ENCODE results near the gene ITIH3.

ITIH3 gene

GRCh38 chr3:52845691-52846431 lies 51.3 kb downstream of the ITIH3 start:
- peak in 3 of 14 donors; percentile 17 to 52 (median 49) for DNase-seq

DNA sequence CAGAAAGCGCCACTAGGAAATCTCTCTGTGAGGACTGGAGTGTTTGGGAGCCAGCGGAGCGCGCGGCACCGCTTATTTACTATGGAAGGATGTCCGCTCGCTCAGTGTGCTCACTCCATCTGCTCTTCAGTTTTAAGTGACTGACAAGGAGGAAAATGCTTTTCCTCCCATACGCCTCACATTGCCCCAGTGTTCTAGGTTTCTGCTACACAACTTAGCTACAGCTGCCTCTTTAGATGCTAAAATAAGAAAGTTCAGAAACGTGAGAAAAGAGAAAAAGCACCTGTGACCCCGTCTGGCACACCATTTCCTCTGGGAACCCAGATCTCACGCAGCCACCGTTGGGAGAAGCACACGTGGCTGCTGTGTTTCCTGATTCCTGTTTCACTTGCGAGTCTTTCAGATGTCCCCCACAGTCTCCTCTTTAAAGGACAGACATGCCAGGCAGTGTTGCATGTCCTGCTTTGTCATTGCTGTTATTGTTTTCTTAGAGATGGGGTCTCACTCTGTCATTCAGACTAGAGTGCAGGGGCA lies 51.9 kb downstream of the ITIH3 start:
- peak in 1 of 14 donors; percentile 16 for DNase-seq

- no peak for DNase-seq
Observed at GRCh38 chr3:52847241-52847640, 52.6 kb downstream of the ITIH3 start.

DNA sequence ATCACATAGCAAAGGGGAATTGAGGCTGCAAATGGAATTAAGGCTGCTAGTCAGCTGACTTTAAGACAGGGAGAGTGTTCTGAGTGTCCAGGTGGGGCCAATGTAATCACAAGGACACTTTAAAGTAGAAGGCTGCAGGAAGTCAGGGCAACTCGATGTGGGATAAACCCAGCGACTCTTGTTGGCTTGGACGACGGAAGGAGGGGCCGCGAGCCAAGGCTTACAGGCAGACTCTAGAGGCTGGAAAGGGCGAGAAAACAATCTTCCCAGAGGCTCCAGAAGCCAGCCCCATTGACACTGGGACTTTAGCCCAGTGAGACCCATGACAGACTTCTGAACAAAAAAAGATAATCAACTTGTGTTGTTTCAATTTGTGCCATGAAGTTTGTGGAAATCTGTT lies 53.1 kb downstream of the ITIH3 start:
- DNase-seq, result no peak

DNA sequence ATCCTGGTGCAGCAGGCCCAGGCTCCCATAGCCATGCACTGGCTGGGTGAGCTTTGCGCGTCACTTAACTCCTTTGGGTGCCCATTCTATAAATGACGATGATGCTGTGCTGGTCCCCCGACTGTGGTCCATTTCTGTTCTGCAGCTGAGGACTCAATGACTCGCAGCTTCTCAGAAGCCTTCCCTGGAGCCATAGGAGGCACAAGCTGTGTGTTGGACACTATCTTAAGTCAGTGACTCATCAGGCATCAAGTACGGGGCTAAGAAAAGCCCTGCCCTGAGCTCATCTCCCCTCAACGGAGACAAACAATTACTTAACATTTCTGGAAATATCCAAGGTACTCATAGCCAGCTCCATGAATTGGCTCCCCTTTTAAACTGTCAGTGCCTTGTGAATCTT lies 54.0 kb downstream of the ITIH3 start:
- no peak for DNase-seq

- DNase-seq, result no peak
Observed at GRCh38 chr3:52849656-52850055, 55.1 kb downstream of the ITIH3 start.

- no peak for DNase-seq
Observed at GRCh38 chr3:52851348-52851747, 56.8 kb downstream of the ITIH3 start.

DNA sequence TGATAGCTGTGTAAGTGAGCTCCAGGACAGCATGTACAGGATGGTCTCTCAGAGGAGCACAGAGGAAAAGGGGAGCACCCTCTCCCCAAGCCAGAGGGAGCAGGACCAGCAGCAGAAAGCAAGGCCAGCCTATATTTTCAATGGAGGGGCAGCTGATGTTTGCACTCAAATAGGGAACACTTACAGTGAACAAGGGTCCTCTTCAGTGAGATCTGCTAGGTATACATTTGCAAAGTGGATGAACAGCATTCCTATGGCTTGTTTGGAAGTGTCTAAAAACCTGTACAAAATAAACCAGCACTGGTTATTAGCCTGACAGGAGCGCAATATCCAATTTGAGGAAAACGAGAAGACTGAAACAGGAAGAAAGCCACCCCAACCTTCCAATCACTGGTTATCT lies 57.8 kb downstream of the ITIH3 start:
- DNase-seq, result no peak

DNA sequence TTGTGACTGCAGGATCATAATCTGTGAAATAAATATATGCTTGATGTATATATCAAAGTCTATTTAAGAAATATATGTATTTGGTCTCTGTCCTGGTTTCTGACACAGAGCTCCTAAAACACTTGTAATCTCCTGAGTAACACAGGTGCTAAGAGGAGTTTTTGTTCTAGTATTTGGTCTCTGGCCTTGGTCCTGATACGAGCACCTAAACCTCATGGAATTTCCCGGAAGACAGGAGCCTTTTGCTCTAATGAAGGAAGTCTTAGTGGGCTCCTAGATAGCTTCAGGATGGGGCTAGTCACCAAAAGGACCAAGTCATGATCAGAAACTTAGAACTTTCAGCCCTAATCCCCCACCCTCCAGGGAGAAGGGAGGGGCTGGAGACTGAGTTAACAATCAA lies 59.4 kb downstream of the ITIH3 start:
- DNase-seq, result no peak

DNA sequence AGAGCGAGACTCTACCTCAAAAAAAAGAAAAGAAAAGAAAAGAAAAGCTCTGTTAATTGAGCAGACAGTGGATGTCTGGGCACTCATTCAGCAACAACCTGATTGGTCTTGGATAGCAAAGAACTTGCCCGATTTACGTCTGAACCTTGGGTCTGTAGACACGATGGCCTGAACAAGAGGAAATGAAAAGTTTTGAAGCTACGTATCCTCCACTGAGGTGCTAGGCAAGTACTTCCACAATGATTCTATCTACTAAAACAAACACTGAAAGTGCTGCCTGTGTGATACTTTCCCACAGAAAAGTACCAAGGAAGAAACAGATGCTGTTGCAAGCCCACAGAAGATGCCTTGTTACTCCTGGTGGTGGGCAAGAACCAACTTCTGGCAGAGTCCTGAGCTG lies 62.1 kb downstream of the ITIH3 start:
- DNase-seq, result no peak

DNA sequence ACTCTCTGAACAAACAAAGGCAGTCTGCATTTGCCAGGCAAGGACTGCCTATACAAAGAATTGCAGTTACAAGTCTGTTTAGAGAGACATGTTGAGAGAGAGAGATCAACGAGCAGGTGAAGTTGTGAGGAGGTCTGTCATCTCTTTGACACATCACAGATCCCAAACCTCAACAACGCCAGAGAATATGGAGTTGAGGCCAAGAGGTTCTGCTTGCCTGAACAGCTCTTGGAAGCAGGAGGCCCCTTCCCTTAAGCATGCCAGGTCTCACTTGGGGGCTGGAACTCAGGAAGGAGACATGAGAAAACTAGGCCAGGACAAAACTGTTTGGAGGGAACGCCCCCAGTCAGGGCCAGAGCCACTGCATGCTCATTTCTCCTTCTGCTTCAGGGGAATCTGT lies 62.5 kb downstream of the ITIH3 start:
- DNase-seq, result no peak

DNA sequence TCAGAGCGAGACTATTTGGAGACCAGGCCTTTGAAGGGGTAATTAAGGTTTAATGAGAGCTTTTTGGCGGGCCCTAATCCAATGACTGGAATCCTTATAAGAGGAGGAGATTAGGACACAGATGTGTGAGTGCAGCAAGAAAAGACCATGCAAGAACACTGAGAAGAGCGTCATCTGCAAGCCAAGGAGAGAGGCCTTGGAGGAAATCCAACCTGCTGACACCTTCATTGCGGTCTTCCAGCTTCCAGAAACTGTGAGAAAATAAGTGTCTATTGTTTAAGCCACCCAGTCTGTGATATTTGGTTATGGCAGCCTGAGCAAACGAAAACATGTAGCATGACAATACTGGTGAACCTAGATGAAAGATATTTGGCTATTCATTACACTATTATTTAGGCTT lies 63.3 kb downstream of the ITIH3 start:
- no peak for DNase-seq
